GM12878 (cell line): Measurements from ENCODE around the gene JUN. TPM values are rescaled to one million over a fixed set of nuclear protein-coding genes. Genes with fewer than 3 reads are reported as not detected.

Experiments used
- ASH2L ChIP-seq: fragments of 300-600, 200-600 bp; sonication (generic); IDR thresholded peaks from 2 replicates; pipeline ENCODE4 v1.6.1; 2017; ENCODE audit warnings: low read depth, mild to moderate bottlenecking, borderline replicate concordance
- BACH1 ChIP-seq: fragments of 450-650 bp; IDR thresholded peaks from 2 replicates; pipeline ENCODE4 v1.6.1; 2017; ENCODE audit warnings: mild to moderate bottlenecking, borderline replicate concordance
- BHLHE40 ChIP-seq, 2 experiments: fragments of 450-650 bp in 1 of 2; IDR thresholded peaks; 2 replicates each; pipeline ENCODE4 v1.6.1; 2011 to 2017; ENCODE audit warnings: low read depth in 2 of 2, borderline replicate concordance in 1 of 2, improper control_type of control experiment in 1 of 2, low read length in 1 of 2, mild to moderate bottlenecking in 1 of 2
- CHD2 ChIP-seq: IDR thresholded peaks from 2 replicates; pipeline ENCODE4 v1.6.1; 2011; ENCODE audit warnings: low read depth, low read length, improper control_type of control experiment, borderline replicate concordance
- CREM ChIP-seq: IDR thresholded peaks from 2 replicates; pipeline ENCODE4 v1.6.1; 2014; ENCODE audit warnings: antibody characterized with exemption, low read depth
- CTCF ChIP-seq, 3 experiments: IDR thresholded peaks in 2 of 3; conservative IDR thresholded peaks in 1 of 3; 2 replicates each; pipeline ENCODE4 v1.5.1; 2011; ENCODE audit warnings: low read depth in 3 of 3, low read length in 3 of 3, mild to moderate bottlenecking in 3 of 3, control low read depth in 2 of 3, moderate library complexity in 2 of 3, inconsistent platforms in 1 of 3, mixed read lengths in 1 of 3; ENCODE audit not compliant: control insufficient read depth in 2 of 3, insufficient read depth in 1 of 3; ENCODE audit errors: extremely low read depth in 1 of 3
- EED ChIP-seq: sonication (generic); IDR thresholded peaks from 2 replicates; pipeline ENCODE4 v1.6.1; 2016; ENCODE audit warnings: antibody characterized with exemption, low read depth
- EGR1 ChIP-seq, 2 experiments: IDR thresholded peaks; 1 replicate in 1 of 2; 2 replicates in 1 of 2; pipeline ENCODE4 v1.6.1; 2011 to 2012; ENCODE audit warnings: low read depth in 2 of 2, low read length in 2 of 2, borderline replicate concordance in 1 of 2, mild to moderate bottlenecking in 1 of 2, moderate library complexity in 1 of 2
- EP300 ChIP-seq, 2 experiments: fragments of 150-350 bp in 1 of 2; IDR thresholded peaks; 2 replicates each; pipeline ENCODE4 v1.6.1; 2011 to 2012; ENCODE audit warnings: low read depth in 2 of 2, low read length in 2 of 2, borderline replicate concordance in 1 of 2, improper control_type of control experiment in 1 of 2, inconsistent platforms in 1 of 2; ENCODE audit not compliant: control insufficient read depth in 1 of 2
- ETV6 ChIP-seq, 2 experiments: fragments of 450-650 bp in 1 of 2; IDR thresholded peaks in 1 of 2; conservative IDR thresholded peaks in 1 of 2; 2 replicates each; pipeline ENCODE4 v1.6.1; 2014; ENCODE audit warnings: antibody characterized with exemption in 1 of 2, borderline replicate concordance in 1 of 2, low read depth in 1 of 2, mild to moderate bottlenecking in 1 of 2, moderate library complexity in 1 of 2
- NFYB ChIP-seq: IDR thresholded peaks from 2 replicates; pipeline ENCODE4 v1.6.1; 2011; ENCODE audit warnings: low read depth, mild to moderate bottlenecking, low read length, improper control_type of control experiment, moderate library complexity; ENCODE audit not compliant: insufficient read depth
- NKRF ChIP-seq: fragments of 450-650 bp; conservative IDR thresholded peaks from 2 replicates; pipeline ENCODE4 v1.6.1; 2017; ENCODE audit warnings: mild to moderate bottlenecking, moderate library complexity
- POU2F2 ChIP-seq: IDR thresholded peaks from 3 replicates; pipeline ENCODE4 v1.6.1; 2011; ENCODE audit warnings: low read depth, mild to moderate bottlenecking, low read length, borderline replicate concordance
- SREBF1 ChIP-seq: IDR thresholded peaks from 2 replicates; pipeline ENCODE4 v1.6.1; 2012; ENCODE audit warnings: mild to moderate bottlenecking, low read length
- TARDBP ChIP-seq: IDR thresholded peaks from 2 replicates; pipeline ENCODE4 v1.6.1; 2016; ENCODE audit warnings: borderline replicate concordance
- TCF3 ChIP-seq: IDR thresholded peaks from 2 replicates; pipeline ENCODE4 v1.6.1; 2012; ENCODE audit warnings: low read depth, mild to moderate bottlenecking, low read length, borderline replicate concordance; ENCODE audit not compliant: insufficient read depth
- ZNF687 ChIP-seq: fragments of 450-650 bp; IDR thresholded peaks from 2 replicates; pipeline ENCODE4 v1.6.1; 2017; ENCODE audit warnings: mild to moderate bottlenecking, moderate library complexity
- polyA plus RNA-seq, 11 experiments: library from polyadenylated mRNA; depleted of rRNA in 4 of 11; unstranded in 6 of 11; stranded (reverse) in 5 of 11; fragments of >200 nt; fragmentation: Nextera tagmentation in 4 of 11; fragmentation: Illumina TruSeq in 1 of 11; extraction: Ambion mirVana in 4 of 11; extraction: Trizol in 1 of 11; gene quantifications; 1 replicate in 1 of 11; 2 replicates in 10 of 11; pipeline versions ENCODE4 v1.2.1 to v1.2.3, GENCODE V29; 2011 to 2016; ENCODE audit warnings: inconsistent platforms in 2 of 11, missing spikeins in 2 of 11, low read depth in 1 of 11
- total RNA-seq, 4 experiments: library from RNA; depleted of rRNA in 3 of 4; stranded (reverse); fragments of >200 nt in 3 of 4; fragmentation: Illumina TruSeq in 1 of 4; extraction: Trizol in 1 of 4; gene quantifications; 2 replicates each; pipeline versions ENCODE4 v1.2.1 to v1.2.3, GENCODE V29; 2013 to 2021

JUN gene
- total and polyA plus RNA-seq, 10 of the 15 experiments (the other 5 are each of a cell fraction or from before 2014, with no cell fraction given), result 0.18 to 8.4 (median 2.8) TPM

GRCh38 chr1:58784758-58785441 is 1.1 kb upstream of the JUN start (continued):
- 0 out of 2 replicates have a peak, but pooled peaks have one; percentile 1 for TF ChIP-seq ASH2L
- TF ChIP-seq SREBF1, result no peak
- TF ChIP-seq NFYB, result no peak
- no peak for TF ChIP-seq TCF3
- peak; percentile 50; the same call in 1 of the 2 replicates for TF ChIP-seq CREM
- TF ChIP-seq CTCF (IDR thresholded peaks at IDR 0.05 in 2 of 3, conservative IDR thresholded peaks at IDR 0.05 in 1 of 3; ENCODE audit: control insufficient read depth in 2 of 3, extremely low read depth in 1 of 3, insufficient read depth in 1 of 3, low read depth in 3 of 3, low read length in 3 of 3), result peak; percentile 57 to 69 (median 66)
- peak; percentile 29 for TF ChIP-seq BACH1
- 0 out of 2 replicates have a peak, but pooled peaks have one; percentile 9 for TF ChIP-seq TARDBP
- TF ChIP-seq POU2F2, result peak; percentile 54; the same call in 1 of the 3 replicates
- TF ChIP-seq ZNF687, result 0 out of 2 replicates have a peak, but pooled peaks have one; percentile 20
- TF ChIP-seq ETV6 (conservative IDR thresholded peaks at IDR 0.05 in 1 of 2, IDR thresholded peaks at IDR 0.05 in 1 of 2; ENCODE audit: borderline replicate concordance in 1 of 2, low read depth in 1 of 2), result peak in 1 of 2 experiments; percentile 36; a peak in 1 of 4 replicates
- TF ChIP-seq NKRF, result peak; percentile 48
- 0 out of 4 replicates have a peak, but pooled peaks of 1 of the 2 experiments have one; percentile 3 for TF ChIP-seq EP300 (IDR thresholded peaks at IDR 0.05; ENCODE audit: borderline replicate concordance in 1 of 2, control insufficient read depth in 1 of 2, low read depth in 2 of 2, low read length in 2 of 2)
- peak in 1 of 2 experiments; percentile 96; a peak in 2 of 3 replicates for TF ChIP-seq EGR1 (IDR thresholded peaks at IDR 0.05; ENCODE audit: borderline replicate concordance in 1 of 2, low read depth in 2 of 2, low read length in 2 of 2)
- TF ChIP-seq CHD2, result no peak; the same call in 1 of the 2 replicates
- TF ChIP-seq BHLHE40 (IDR thresholded peaks at IDR 0.05; ENCODE audit: borderline replicate concordance in 1 of 2, low read depth in 2 of 2, low read length in 1 of 2), result peak; percentile 32 to 34; a peak in 2 of 4 replicates
- TF ChIP-seq EED, result peak; percentile 49; the same call in 1 of the 2 replicates
